Ramos (cell line): Measurements from ENCODE around the gene SALL4.
"Not testable (repeated sequence)": the region's sequence is repeated elsewhere in the genome, so short reads cannot be mapped to it uniquely, and the experiment has no call there.

ENCODE experiments used
- in situ Hi-C: fragments of 300-500 bp; cut with MboI; formaldehyde crosslinking; loops from one replicate; pipeline ENCODE4 v1.14.3; 2022; ENCODE audit warnings: low sequenced_read_pairs; ENCODE audit not compliant: unreplicated experiment

Gene SALL4

DNA sequence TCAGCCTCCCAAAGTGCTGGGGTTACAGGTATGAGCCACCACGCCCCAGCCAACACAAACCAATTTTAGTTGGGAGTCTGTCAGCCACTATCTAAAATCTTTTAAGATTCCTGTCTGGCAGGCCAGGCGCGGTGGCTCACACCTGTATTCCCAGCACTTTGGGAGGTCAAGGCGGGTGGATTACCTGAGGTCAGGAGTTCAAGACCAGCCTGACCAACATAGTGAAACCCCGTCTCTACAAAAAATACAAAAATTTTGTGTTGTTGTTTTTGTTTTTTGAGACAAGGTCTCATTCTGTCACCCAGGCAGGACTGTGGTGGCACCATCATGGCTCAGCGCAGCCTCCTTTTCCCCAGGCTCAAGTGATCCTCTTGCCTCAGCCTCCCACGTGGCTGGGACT is 62.0 kb downstream of the SALL4 start:
- in situ Hi-C loops = not testable (repeated sequence)

DNA sequence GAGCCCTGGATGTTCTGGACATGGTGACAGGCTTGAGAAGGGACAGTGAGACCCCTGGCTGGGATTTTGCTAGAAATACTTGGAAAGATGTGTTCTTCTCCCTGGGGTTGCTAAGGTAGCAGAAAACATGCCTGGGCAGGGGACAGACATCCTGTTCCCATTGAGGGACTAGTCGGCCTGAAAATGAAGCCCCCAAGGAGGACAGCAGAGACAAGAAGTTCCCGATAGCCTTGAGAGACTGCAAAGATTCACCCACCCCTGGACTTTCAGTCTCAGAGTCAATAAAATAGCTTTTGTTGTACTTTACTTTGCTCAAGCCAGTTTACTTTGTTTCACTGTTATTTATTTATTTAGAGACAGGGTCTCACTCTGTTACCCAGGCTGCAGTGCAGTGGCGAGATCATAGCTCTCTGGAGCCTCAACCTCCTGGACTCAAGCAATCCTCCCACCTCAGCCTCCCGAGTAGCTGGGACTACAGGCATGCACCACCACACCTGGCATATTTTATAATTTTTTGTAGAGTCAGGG is 62.5 kb downstream of the SALL4 start:
- in situ Hi-C loops = no loop called here

DNA sequence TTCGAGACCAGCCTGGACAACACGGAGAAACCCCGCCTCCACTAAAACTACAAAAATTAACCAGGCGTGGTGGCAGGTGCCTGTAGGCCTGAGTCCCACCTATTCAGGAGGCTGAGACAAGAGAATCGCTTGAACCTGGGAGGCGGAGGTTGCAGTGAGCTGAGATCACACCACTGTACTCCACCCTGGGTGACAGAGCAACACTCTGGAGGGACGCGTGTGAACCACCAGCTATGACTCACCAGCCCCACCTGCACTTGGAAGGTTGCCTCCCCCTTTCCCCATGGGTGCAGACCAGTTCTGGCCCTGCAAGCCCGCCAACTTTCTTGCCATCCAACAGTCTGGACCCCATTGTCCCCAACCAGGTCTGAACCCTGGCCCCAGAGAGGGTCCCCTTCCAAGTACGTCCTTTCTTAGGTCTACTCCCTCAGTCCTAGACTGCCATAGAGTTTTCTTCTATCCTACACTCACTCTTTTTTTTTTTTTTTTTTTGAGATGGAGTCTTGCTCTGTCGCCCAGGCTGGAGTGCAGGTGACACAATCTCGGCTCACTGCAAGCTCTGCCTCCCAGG is 63.4 kb downstream of the SALL4 start:
- in situ Hi-C loops = no loop called here

DNA sequence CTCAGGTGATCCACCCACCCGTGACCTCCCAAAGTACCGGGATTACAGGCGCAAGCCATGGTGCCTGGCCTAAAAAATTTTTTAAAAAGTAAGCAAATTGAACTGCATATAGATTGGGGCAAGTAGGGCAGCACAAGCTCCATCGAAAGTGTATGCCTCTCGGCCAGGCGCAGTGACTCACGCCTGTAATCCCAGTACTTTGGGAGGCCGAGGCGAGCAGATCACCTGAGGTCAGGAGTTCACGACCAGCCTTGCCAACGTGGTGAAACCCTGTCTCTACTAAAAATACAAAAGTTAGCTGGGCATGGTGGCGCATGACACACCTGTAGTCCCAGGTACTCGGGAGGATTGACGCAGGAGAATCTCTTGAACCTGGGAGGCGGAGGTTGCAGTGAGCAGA is 64.1 kb downstream of the SALL4 start:
- in situ Hi-C loops = not testable (repeated sequence)

DNA sequence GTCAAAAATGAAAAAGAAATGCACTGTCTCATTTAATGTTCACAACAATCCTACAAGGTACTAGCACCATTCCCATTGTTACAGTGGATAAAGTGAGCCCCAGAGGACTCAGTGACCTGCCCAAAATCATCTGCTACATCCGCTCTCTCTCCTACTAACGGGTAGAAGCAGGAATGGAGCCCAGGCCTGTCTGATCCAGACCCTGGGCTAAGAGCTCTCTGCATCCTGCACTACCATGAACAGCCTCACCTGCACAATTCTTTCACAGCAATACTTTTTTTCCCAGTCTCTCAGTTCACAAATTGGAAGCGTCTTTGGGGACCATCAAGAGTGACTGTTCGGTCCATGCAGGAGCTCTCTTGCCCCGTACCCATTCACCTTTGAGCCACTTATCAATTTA is 65.4 kb downstream of the SALL4 start:
- in situ Hi-C loops = no loop called here

DNA sequence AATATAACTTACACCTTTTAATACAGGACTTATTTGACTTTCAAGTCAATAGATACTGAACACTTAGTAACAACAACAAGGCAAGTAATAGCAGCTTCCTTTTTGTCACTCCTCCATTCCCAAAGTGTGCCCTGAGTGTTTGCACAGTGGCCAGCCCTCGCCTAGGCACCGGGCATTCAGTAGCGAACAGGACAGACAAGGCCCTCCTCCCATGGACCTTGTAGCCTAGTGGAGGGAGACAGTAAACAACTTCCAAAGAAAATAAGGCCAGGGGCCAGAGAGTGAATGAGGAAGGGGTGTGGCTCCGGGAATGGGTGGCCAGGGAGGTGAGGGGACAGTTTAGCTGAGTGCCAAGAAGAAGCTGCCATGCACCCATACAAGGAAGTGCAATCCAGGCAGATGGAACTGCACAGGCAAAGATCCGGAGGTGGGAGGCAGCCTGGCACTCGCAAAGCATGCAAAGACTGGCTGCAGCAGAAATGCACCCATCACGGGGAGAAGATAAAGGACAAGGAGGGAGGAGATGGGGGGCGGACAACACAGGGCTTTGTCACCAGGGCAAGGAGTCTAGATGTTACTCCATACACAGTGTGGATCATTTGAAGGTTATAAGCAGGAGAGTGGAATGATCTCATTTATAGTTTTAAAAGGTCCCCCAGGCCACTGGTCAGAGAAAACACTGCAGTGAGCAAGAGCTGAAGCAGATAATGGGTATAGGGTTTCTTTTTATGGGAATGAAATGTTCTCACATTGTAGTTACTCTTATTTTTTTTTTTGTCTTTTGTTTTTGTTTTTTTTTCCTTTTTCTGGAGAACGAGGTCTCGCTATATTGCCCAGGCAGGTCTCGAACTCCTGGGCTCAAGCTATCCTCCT is 66.4 kb downstream of the SALL4 start:
- in situ Hi-C loops = no loop called here

DNA sequence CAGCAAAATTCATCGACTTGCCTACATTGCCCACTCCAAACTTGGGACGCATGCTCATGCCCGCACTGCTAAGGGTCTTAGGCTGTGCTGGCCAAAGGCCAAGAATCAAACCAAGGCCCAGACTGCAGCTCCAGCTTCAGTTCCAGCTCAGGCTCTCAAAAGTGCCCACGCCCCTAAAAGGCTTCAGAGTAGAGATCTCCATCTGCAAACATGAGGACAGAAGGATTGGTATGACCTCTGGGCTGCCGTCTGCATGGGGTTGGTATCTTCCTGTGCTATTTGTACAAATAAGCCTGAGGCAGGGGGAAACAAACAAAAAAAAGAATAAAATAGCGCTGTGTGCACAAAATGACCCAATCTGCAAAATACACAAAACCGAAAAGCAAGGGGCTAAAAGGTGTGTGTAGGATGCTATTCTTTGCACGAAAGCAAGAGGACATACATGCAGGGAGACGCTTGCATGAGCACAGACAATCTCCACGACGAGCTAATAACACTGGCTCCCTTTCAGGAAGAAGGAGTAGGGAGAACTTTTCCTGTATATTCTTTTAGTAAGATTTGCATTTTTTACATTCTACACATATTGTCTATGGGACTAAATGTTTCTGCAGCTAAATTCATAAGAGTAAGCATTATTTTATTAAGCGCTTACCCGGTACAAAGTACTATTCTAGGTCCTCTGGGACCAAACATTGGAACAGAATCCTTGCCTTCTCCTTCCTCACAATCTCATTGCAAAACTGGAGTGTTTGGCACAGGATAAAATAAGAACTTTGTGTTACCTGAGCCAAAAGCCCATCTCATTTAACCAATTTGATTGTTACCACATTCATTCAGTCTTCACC is 67.2 kb downstream of the SALL4 start:
- in situ Hi-C loops = no loop called here

DNA sequence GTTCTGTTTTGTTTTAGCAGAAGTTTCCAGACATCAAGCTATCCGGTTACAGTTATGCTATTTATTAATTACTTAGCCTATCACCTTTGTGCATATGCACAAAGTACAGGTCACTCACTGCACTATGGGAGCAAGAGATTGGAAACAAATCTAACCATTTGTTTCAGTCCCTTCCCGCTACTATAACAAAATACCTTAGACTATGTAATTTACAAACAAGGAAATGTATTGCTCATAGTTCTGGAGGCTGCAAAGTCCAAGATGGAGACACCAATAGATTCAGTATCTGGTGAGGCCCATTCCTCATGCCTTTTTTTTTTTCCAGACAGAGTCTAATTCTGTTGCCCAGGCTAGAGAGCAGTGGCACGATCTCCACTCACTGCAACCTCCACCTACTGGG is 69.3 kb downstream of the SALL4 start:
- in situ Hi-C loops = no loop called here
